PC-3 (cell line): Measurements from ENCODE around the gene PRKN. TPM values are rescaled to one million over a fixed set of nuclear protein-coding genes. Genes with fewer than 3 reads are reported as not detected.

Source experiments
- ATAC-seq: fragments of 200-7000 bp; cut with Tn5 transposase; 2 replicates; pipeline ENCODE4 v1.9.1; 2020; ENCODE audit warnings: mild to moderate bottlenecking, moderate library complexity
- BruUV-seq: library from RNA; stranded (reverse); fragments of 400-500 nt; replicated peaks from 2 replicates; lab custom pipeline; 2021; lab: Mats Ljungman, UMichigan
- CTCF ChIA-PET: fragments of 300-600 bp; sonication (Branson Sonifier 250); formaldehyde crosslinking; loops from one replicate; lab custom pipeline; 2022; ENCODE audit warnings: antibody characterized with exemption; lab: Charles Lee
- POLR2A ChIA-PET: fragments of 300-600 bp; sonication (Branson Sonifier 250); formaldehyde crosslinking; loops from one replicate; lab custom pipeline; 2022; ENCODE audit warnings: antibody characterized with exemption; ENCODE audit not compliant: unreplicated experiment; lab: Charles Lee
- DNase-seq: peaks from one replicate; pipeline ENCODE4 v3.0.0-alpha.2; 2015
- H2AFZ ChIP-seq: fragments of 300-600 bp; sonication (generic); 2 replicates; pipeline ENCODE4 v1.6.0; 2016; ENCODE audit warnings: antibody characterized with exemption, low read length
- H3F3A ChIP-seq: fragments of 300-600 bp; sonication (generic); one replicate; pipeline ENCODE4 v1.6.0; 2017; ENCODE audit warnings: antibody characterized with exemption, low read length, control low read depth, mild to moderate bottlenecking; ENCODE audit not compliant: unreplicated experiment
- H3K27ac ChIP-seq: fragments of 300-600 bp; sonication (generic); 2 replicates; pipeline ENCODE4 v1.5.1; 2016; ENCODE audit warnings: mild to moderate bottlenecking, low read length
- H3K27me3 ChIP-seq: fragments of 300-600 bp; sonication (generic); 2 replicates; pipeline ENCODE4 v1.6.1; 2016; ENCODE audit warnings: low read length, mixed read lengths
- H3K36me3 ChIP-seq: fragments of 300-600 bp; sonication (generic); 2 replicates; pipeline ENCODE4 v1.6.1; 2016; ENCODE audit warnings: low read depth, mixed run types, low read length, mixed read lengths
- H3K4me1 ChIP-seq: fragments of 300-600 bp; sonication (generic); 2 replicates; pipeline ENCODE4 v1.5.1; 2016; ENCODE audit warnings: low read length; ENCODE audit not compliant: insufficient read depth
- H3K4me2 ChIP-seq: fragments of 300-600 bp; sonication (generic); 2 replicates; pipeline ENCODE4 v1.6.0; 2016; ENCODE audit warnings: low read length
- H3K4me3 ChIP-seq: fragments of 300-600 bp; sonication (generic); 2 replicates; pipeline ENCODE4 v1.5.1; 2016; ENCODE audit warnings: mild to moderate bottlenecking, low read length, mixed read lengths
- H3K79me2 ChIP-seq: fragments of 300-600 bp; sonication (generic); 2 replicates; pipeline ENCODE4 v1.6.1; 2017; ENCODE audit warnings: low read length, mixed read lengths
- H3K9ac ChIP-seq: fragments of 300-600 bp; sonication (generic); 2 replicates; pipeline ENCODE4 v1.6.0; 2016; ENCODE audit warnings: mild to moderate bottlenecking, low read length
- H3K9me2 ChIP-seq: fragments of 300-600 bp; sonication (generic); replicated peaks from 2 replicates; pipeline ENCODE4 v1.6.1; 2016; ENCODE audit warnings: mixed run types, low read length, mixed read lengths
- H3K9me3 ChIP-seq: fragments of 300-600 bp; sonication (generic); 2 replicates; pipeline ENCODE4 v1.6.1; 2016; ENCODE audit warnings: low read length, mixed read lengths
- H4K20me1 ChIP-seq: fragments of 300-600 bp; sonication (generic); 2 replicates; pipeline ENCODE4 v1.6.1; 2016; ENCODE audit warnings: low read length, mixed read lengths
- EZH2 ChIP-seq: fragments of 300-600 bp; sonication (generic); IDR thresholded peaks from one replicate; pipeline ENCODE4 v1.6.1; 2017; ENCODE audit warnings: antibody characterized with exemption, mild to moderate bottlenecking, low read length; ENCODE audit not compliant: unreplicated experiment
- EZH2phosphoT487 ChIP-seq: fragments of 300-600 bp; sonication (generic); IDR thresholded peaks from 2 replicates; pipeline ENCODE4 v1.6.1; 2018; ENCODE audit warnings: mild to moderate bottlenecking, antibody characterized with exemption, low read length, borderline replicate concordance
- intact Hi-C: fragments of 100-400 bp; cut with micrococcal nuclease; formaldehyde crosslinking; loops from 2 replicates; pipeline ENCODE4 v1.9.0; 2023
- total RNA-seq: library from RNA; depleted of rRNA; stranded (reverse); fragments of >200 nt; gene quantifications from 2 replicates; pipeline ENCODE4 v1.2.3, GENCODE V29; 2014
- TF ChIP-seq, protein P1 (sequence below): fragments of 300-600 bp; sonication (generic); conservative IDR thresholded peaks from 2 replicates; pipeline ENCODE4 v1.5.1; 2017; ENCODE audit warnings: antibody characterized with exemption, low read depth, mild to moderate bottlenecking, low read length

The PRKN gene
- total RNA-seq, 1 experiment from 2014 or later = not detected

GRCh38 chr6:161654209-161654608, 1073.4 kb downstream of the PRKN start:
- BruUV-seq = no TSS peak
- no peaks in the 10 kb centered on the region for H3K36me3 ChIP-seq
- no peaks in the 10 kb centered on the region for H4K20me1 ChIP-seq
- H3K9me2 ChIP-seq = no peaks in the 10 kb centered on the region
- no peaks in the 10 kb centered on the region for H3F3A ChIP-seq
- POLR2A ChIA-PET = no interaction called here
- H3K27me3 ChIP-seq = peaks cover 18% of the 10 kb centered on the region
- intact Hi-C loops = no loop called here
- TF ChIP-seq EZH2 = no peak
- no peaks in the 10 kb centered on the region for H3K79me2 ChIP-seq
- no peak overlapping the region for H2AFZ ChIP-seq
- H3K4me2 ChIP-seq = no peak overlapping the region
- ATAC-seq = no peak
- no peak overlapping the region for H3K27ac ChIP-seq
- H3K9me3 ChIP-seq = no peaks in the 10 kb centered on the region
- H3K4me3 ChIP-seq = no peak overlapping the region
- DNase-seq = no peak
- H3K4me1 ChIP-seq = no peaks in the 10 kb centered on the region
- CTCF ChIA-PET = no interaction called here
- H3K9ac ChIP-seq = no peak overlapping the region

DNA sequence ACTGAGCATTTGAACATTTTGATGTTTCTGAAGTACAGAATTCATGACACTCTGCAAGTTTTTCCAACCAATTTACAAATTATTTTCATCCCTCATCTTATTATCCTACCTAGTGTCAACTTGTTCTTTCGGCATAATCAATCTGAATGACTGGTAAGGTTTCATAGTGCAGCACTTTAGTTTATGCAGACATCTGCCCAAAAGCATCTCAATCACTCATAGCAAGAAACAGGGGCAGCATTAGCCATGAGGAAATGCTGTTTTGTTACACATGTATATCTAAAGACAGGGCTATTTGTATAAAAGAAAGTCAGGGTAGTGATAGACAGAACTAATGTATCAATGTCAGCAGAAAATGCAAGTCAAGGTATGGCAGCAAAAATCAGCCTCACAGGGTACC, 1075.6 kb downstream of the PRKN start:
- Histone ChIP-seq H3K9ac (no peak overlapping the region), H3K27ac (no peak overlapping the region), H3K4me3 (no peak overlapping the region), H3K79me2 (no peaks in the 10 kb centered on the region), H3K36me3 (no peaks in the 10 kb centered on the region), H3K4me1 (no peaks in the 10 kb centered on the region), H3K9me2 (no peaks in the 10 kb centered on the region), H4K20me1 (no peaks in the 10 kb centered on the region), H2AFZ (no peak overlapping the region), H3K4me2 (no peak overlapping the region), H3K9me3 (no peaks in the 10 kb centered on the region), H3F3A (no peaks in the 10 kb centered on the region), H3K27me3 (peaks cover 3% of the 10 kb centered on the region; the same call in 1 of the 2 replicates)
- CTCF ChIA-PET = no interaction called here
- DNase-seq (no peak), ATAC-seq (no peak)
- no TSS peak for BruUV-seq
- intact Hi-C loops = no loop called here
- POLR2A ChIA-PET = no interaction called here
- TF ChIP-seq EZH2 = no peak
- no peak for TF ChIP-seq EZH2phosphoT487
- TF ChIP-seq, protein P1, sequence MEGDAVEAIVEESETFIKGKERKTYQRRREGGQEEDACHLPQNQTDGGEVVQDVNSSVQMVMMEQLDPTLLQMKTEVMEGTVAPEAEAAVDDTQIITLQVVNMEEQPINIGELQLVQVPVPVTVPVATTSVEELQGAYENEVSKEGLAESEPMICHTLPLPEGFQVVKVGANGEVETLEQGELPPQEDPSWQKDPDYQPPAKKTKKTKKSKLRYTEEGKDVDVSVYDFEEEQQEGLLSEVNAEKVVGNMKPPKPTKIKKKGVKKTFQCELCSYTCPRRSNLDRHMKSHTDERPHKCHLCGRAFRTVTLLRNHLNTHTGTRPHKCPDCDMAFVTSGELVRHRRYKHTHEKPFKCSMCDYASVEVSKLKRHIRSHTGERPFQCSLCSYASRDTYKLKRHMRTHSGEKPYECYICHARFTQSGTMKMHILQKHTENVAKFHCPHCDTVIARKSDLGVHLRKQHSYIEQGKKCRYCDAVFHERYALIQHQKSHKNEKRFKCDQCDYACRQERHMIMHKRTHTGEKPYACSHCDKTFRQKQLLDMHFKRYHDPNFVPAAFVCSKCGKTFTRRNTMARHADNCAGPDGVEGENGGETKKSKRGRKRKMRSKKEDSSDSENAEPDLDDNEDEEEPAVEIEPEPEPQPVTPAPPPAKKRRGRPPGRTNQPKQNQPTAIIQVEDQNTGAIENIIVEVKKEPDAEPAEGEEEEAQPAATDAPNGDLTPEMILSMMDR = no peak

- H3K9me2 ChIP-seq = no peaks in the 10 kb centered on the region
- BruUV-seq = no TSS peak
- no peaks in the 10 kb centered on the region for H4K20me1 ChIP-seq
- H3K4me3 ChIP-seq = no peak overlapping the region
- H3K9me3 ChIP-seq = no peaks in the 10 kb centered on the region
- H3K36me3 ChIP-seq = no peaks in the 10 kb centered on the region
- no peak overlapping the region for H3K9ac ChIP-seq
- intact Hi-C loops = no loop called here
- ATAC-seq (no peak), DNase-seq (no peak)
- no peak overlapping the region for H3K4me2 ChIP-seq
- no peak overlapping the region for H3K27ac ChIP-seq
- no peaks in the 10 kb centered on the region for H3F3A ChIP-seq
- H3K27me3 ChIP-seq = no peaks in the 10 kb centered on the region
- POLR2A ChIA-PET = no interaction called here
- CTCF ChIA-PET = no interaction called here
- no peak for TF ChIP-seq EZH2phosphoT487
- TF ChIP-seq, protein P1 = no peak
- no peak for TF ChIP-seq EZH2
- H3K4me1 ChIP-seq = no peaks in the 10 kb centered on the region
- no peaks in the 10 kb centered on the region for H3K79me2 ChIP-seq
- no peak overlapping the region for H2AFZ ChIP-seq
Measured at GRCh38 chr6:161649841-161650240, 1077.7 kb downstream of the PRKN start.
